Right ventricle myocardium inferior (tissue), 1 donor: ENCODE data around the gene CNTNAP2. TPM values are rescaled to one million over a fixed set of nuclear protein-coding genes. Genes with fewer than 3 reads are reported as not detected.

ENCODE experiments used
- ATAC-seq: fragments of 200-7000 bp; cut with Tn5 transposase; one replicate; pipeline ENCODE4 v1.9.1; 2020; ENCODE audit warnings: mild to moderate bottlenecking, moderate library complexity
- DNase-seq: peaks from one replicate; pipeline ENCODE4 v3.0.0; 2021; ENCODE audit errors: missing footprints
- intact Hi-C: fragments of 100-400 bp; cut with DNase I; formaldehyde crosslinking; loops from one replicate; pipeline ENCODE4 v1.11.0; 2022
- total RNA-seq: library from RNA; stranded (reverse); fragmentation: NEBNext Ultra II Directional; extraction: Animal tissue kit (Norgen Biotek cat#: 25700); gene quantifications from one replicate; pipeline ENCODE4 v1.2.1, GENCODE V29; 2021
- donor health status: DM: no; HTN: yes; CAD: no; lungs with severe emphysema.

Gene CNTNAP2
- total RNA-seq, 1 donor from 2014 or later = 0.65 TPM

GRCh38 chr7:147824671-147825070, 1708.1 kb downstream of the CNTNAP2 start:
- ATAC-seq = no peak
- DNase-seq = no peak
- intact Hi-C loops = no loop called here

- intact Hi-C loops = no loop called here
- ATAC-seq = no peak
- DNase-seq = no peak
These were observed 1712.4 kb downstream of the CNTNAP2 start for GRCh38 chr7:147829016-147829415.

GRCh38 chr7:147833557-147833956, 1717.0 kb downstream of the CNTNAP2 start:
- ATAC-seq (no peak), DNase-seq (no peak)
- intact Hi-C loops = no loop called here

- no peak for ATAC-seq
- intact Hi-C loops = no loop called here
These were observed 1717.4 kb downstream of the CNTNAP2 start for GRCh38 chr7:147833970-147834369.

GRCh38 chr7:147852833-147853232, 1736.2 kb downstream of the CNTNAP2 start:
- DNase-seq (no peak), ATAC-seq (no peak)
- intact Hi-C loops = no loop called here

More at GRCh38 chr7:147833970-147834369, 1717.4 kb downstream of the CNTNAP2 start:
- DNase-seq = no peak

GRCh38 chr7:147857152-147858140, 1740.8 kb downstream of the CNTNAP2 start:
- intact Hi-C loops = no loop called here
- ATAC-seq (no peak), DNase-seq (no peak)

- intact Hi-C loops = no loop called here
- DNase-seq = no peak
- no peak for ATAC-seq
These were observed 1741.8 kb downstream of the CNTNAP2 start for GRCh38 chr7:147858421-147858820.

- no peak for ATAC-seq
- intact Hi-C loops = no loop called here
- no peak for DNase-seq
These were observed 1742.4 kb downstream of the CNTNAP2 start for GRCh38 chr7:147859033-147859432.

- DNase-seq = no peak
- intact Hi-C loops = no loop called here
- no peak for ATAC-seq
These were observed 1742.9 kb downstream of the CNTNAP2 start for GRCh38 chr7:147859486-147859885.

- no peak for DNase-seq
- intact Hi-C loops = no loop called here
- ATAC-seq = no peak
These were observed 1744.6 kb downstream of the CNTNAP2 start for GRCh38 chr7:147861058-147861716.

GRCh38 chr7:147861945-147862344, 1745.3 kb downstream of the CNTNAP2 start:
- no peak for DNase-seq
- ATAC-seq = no peak
- intact Hi-C loops = no loop called here

GRCh38 chr7:147869456-147869855, 1752.9 kb downstream of the CNTNAP2 start:
- no peak for ATAC-seq
- intact Hi-C loops = no loop called here
- DNase-seq = no peak

- ATAC-seq (no peak), DNase-seq (no peak)
- intact Hi-C loops = no loop called here
These were observed 1762.5 kb downstream of the CNTNAP2 start for GRCh38 chr7:147878912-147879661.

- DNase-seq = no peak
- intact Hi-C loops = no loop called here
- ATAC-seq = no peak
These were observed 1769.3 kb downstream of the CNTNAP2 start for GRCh38 chr7:147885869-147886268.

- DNase-seq (no peak), ATAC-seq (no peak)
- intact Hi-C loops = no loop called here
These were observed 1777.7 kb downstream of the CNTNAP2 start for GRCh38 chr7:147894271-147894670.

GRCh38 chr7:147896121-147896520, 1779.5 kb downstream of the CNTNAP2 start:
- no peak for ATAC-seq
- no peak for DNase-seq
- intact Hi-C loops = no loop called here

GRCh38 chr7:147903536-147904218, 1787.1 kb downstream of the CNTNAP2 start:
- intact Hi-C loops = no loop called here
- ATAC-seq (no peak), DNase-seq (no peak)

- ATAC-seq (no peak), DNase-seq (no peak)
- intact Hi-C loops = no loop called here
These were observed 1787.6 kb downstream of the CNTNAP2 start for GRCh38 chr7:147904219-147904576.
